CD4-positive, alpha-beta T cell (primary cell): ENCODE results near the gene STIM2. TPM values are rescaled to one million over a fixed set of nuclear protein-coding genes. Genes with fewer than 3 reads are reported as not detected.
"Not testable (repeated sequence)": the region's sequence is repeated elsewhere in the genome, so short reads cannot be mapped to it uniquely, and the experiment has no call there.

ENCODE experiments used
- ATAC-seq: fragments of 200-7000 bp; cut with Tn5 transposase; one replicate; pipeline ENCODE4 v1.10.0; 2022; ENCODE audit warnings: mild to moderate bottlenecking; ENCODE audit not compliant: poor library complexity
- CTCF ChIA-PET: fragments of 350-600 bp; sonication (Branson Sonifier 250); formaldehyde crosslinking; loops from one replicate; lab custom pipeline; 2021; ENCODE audit warnings: antibody characterized with exemption, inconsistent platforms; lab: Charles Lee
- POLR2A ChIA-PET: fragments of 350-600 bp; sonication (Branson Sonifier 250); formaldehyde crosslinking; loops from one replicate; lab custom pipeline; 2021; ENCODE audit warnings: antibody characterized with exemption, inconsistent platforms; lab: Charles Lee
- DNase-seq, 14 experiments: peaks; one replicate each; pipeline ENCODE4 v3.0.0-alpha.2; 2013 to 2020; ENCODE audit warnings: mixed read lengths in 2 of 14
- H3K27ac ChIP-seq, 2 donors: one replicate each; pipeline versions ENCODE4 v1.5.1 to v1.7.0; 2013; ENCODE audit warnings: low read length in 2 of 2, low read depth in 1 of 2, mild to moderate bottlenecking in 1 of 2
- H3K27me3 ChIP-seq, 2 experiments: 1 replicate in 1 of 2; 2 replicates in 1 of 2; pipeline versions ENCODE4 v1.6.1 to v1.7.0; 2013; ENCODE audit warnings: low read length in 2 of 2, control low read depth in 1 of 2, mild to moderate bottlenecking in 1 of 2, moderate library complexity in 1 of 2; ENCODE audit not compliant: insufficient read depth in 2 of 2, control insufficient read depth in 1 of 2
- H3K36me3 ChIP-seq: one replicate; pipeline ENCODE4 v1.6.1; 2013; ENCODE audit warnings: low read length, control low read depth; ENCODE audit not compliant: insufficient read depth
- H3K4me1 ChIP-seq: one replicate; pipeline ENCODE4 v1.6.1; 2013; ENCODE audit warnings: low read length, control low read depth; ENCODE audit not compliant: insufficient read depth
- H3K4me3 ChIP-seq: one replicate; pipeline ENCODE4 v1.5.1; 2013; ENCODE audit warnings: mild to moderate bottlenecking, low read length, moderate library complexity
- H3K9me3 ChIP-seq, 2 experiments: 1 replicate in 1 of 2; 2 replicates in 1 of 2; pipeline versions ENCODE4 v1.6.1 to v1.7.0; 2013; ENCODE audit warnings: low read length in 2 of 2, mild to moderate bottlenecking in 2 of 2, control low read depth in 1 of 2, moderate library complexity in 1 of 2; ENCODE audit not compliant: control insufficient read depth in 1 of 2, insufficient read depth in 1 of 2
- H3K27ac Mint-ChIP-seq: one replicate; pipeline ENCODE4 v1.8.0; 2020; ENCODE audit warnings: mixed read lengths
- H3K27me3 Mint-ChIP-seq: one replicate; pipeline ENCODE4 v1.8.0; 2021; ENCODE audit warnings: mixed read lengths
- H3K36me3 Mint-ChIP-seq: one replicate; pipeline ENCODE4 v1.8.0; 2021; ENCODE audit warnings: low read depth, mixed read lengths
- H3K4me1 Mint-ChIP-seq: one replicate; pipeline ENCODE4 v1.8.0; 2021; ENCODE audit warnings: low read depth, mixed read lengths
- H3K4me3 Mint-ChIP-seq: one replicate; pipeline ENCODE4 v1.8.0; 2020; ENCODE audit warnings: mild to moderate bottlenecking, mixed read lengths
- H3K9me3 Mint-ChIP-seq: one replicate; pipeline ENCODE4 v1.8.0; 2020; ENCODE audit warnings: mixed read lengths
- CTCF ChIP-seq: fragments of 200-600 bp; IDR thresholded peaks from one replicate; pipeline ENCODE4 v1.8.0; 2022; ENCODE audit warnings: antibody characterized with exemption, mild to moderate bottlenecking
- intact Hi-C, 2 experiments: fragments of 100-400 bp; cut with DNase I in 1 of 2; cut with micrococcal nuclease in 1 of 2; formaldehyde crosslinking; loops; one replicate each; pipeline versions ENCODE4 v1.15.1 to v1.9.0; 2023 to 2025; cut with DNase I, micrococcal nuclease
- total RNA-seq, 174 experiments: library from RNA in 2 of 174; stranded (reverse) in 2 of 174; gene quantifications; one replicate each; pipeline ENCODE4 v1.2.3 and lab custom pipeline; 2021 to 2026

STIM2 gene
- total RNA-seq, 2 experiments from 2014 or later = 53.7 to 54.9 TPM

- POLR2A ChIA-PET = no interaction called here
Observed at GRCh38 chr4:26962720-26963119, 102.1 kb downstream of the STIM2 start.

GRCh38 chr4:26964512-26964911, 103.9 kb downstream of the STIM2 start:
- peaks cover 67% of the 10 kb centered on the region for H3K4me1 Mint-ChIP-seq
- no peaks in the 10 kb centered on the region for H3K27me3 ChIP-seq
- no peak overlapping the region for H3K4me3 Mint-ChIP-seq
- no peak overlapping the region for H3K27ac ChIP-seq
- no peaks in the 10 kb centered on the region for H3K27me3 Mint-ChIP-seq
- POLR2A ChIA-PET = no interaction called here
- H3K36me3 ChIP-seq = peaks cover 5% of the 10 kb centered on the region
- H3K36me3 Mint-ChIP-seq = peaks cover 40% of the 10 kb centered on the region
- H3K9me3 ChIP-seq = no peaks in the 10 kb centered on the region
- intact Hi-C loops = no loop called here
- no peak for DNase-seq
- CTCF ChIA-PET = interaction anchor here (1.0 kb wide), 1 partner anchor 103 kb away, joined by 3 read pairs; no protein-coding TSS in a partner anchor
- no peak for ATAC-seq
- H3K4me3 ChIP-seq = no peak overlapping the region
- no peak overlapping the region for H3K27ac Mint-ChIP-seq
- no peaks in the 10 kb centered on the region for H3K9me3 Mint-ChIP-seq
- no peaks in the 10 kb centered on the region for H3K4me1 ChIP-seq
- no peak for TF ChIP-seq CTCF

More at GRCh38 chr4:26962720-26963119, 102.1 kb downstream of the STIM2 start:
- intact Hi-C loops = no loop called here
- ATAC-seq (no peak), DNase-seq (no peak)
- no peaks in the 10 kb centered on the region for H3K9me3 Mint-ChIP-seq
- H3K27me3 Mint-ChIP-seq = no peaks in the 10 kb centered on the region
- H3K27ac Mint-ChIP-seq = no peak overlapping the region
- peaks cover 70% of the 10 kb centered on the region for H3K4me1 Mint-ChIP-seq
- no peak for TF ChIP-seq CTCF
- peaks cover 48% of the 10 kb centered on the region for H3K36me3 Mint-ChIP-seq
- Histone ChIP-seq H3K4me1 (peaks cover 3% of the 10 kb centered on the region), H3K27ac (no peak overlapping the region), H3K4me3 (no peak overlapping the region), H3K27me3 (no peaks in the 10 kb centered on the region), H3K9me3 (no peaks in the 10 kb centered on the region), H3K36me3 (peaks cover 10% of the 10 kb centered on the region)
- no peak overlapping the region for H3K4me3 Mint-ChIP-seq
- CTCF ChIA-PET = no interaction called here

GRCh38 chr4:26964994-26965393, 104.4 kb downstream of the STIM2 start:
- H3K9me3 ChIP-seq = no peaks in the 10 kb centered on the region
- H3K27ac ChIP-seq = no peak overlapping the region
- TF ChIP-seq CTCF = no peak
- peaks cover 35% of the 10 kb centered on the region for H3K36me3 Mint-ChIP-seq
- no peaks in the 10 kb centered on the region for H3K27me3 Mint-ChIP-seq
- H3K27ac Mint-ChIP-seq = peak overlapping the region; percentile 1
- H3K4me1 ChIP-seq = no peaks in the 10 kb centered on the region
- H3K36me3 ChIP-seq = peaks cover 5% of the 10 kb centered on the region
- intact Hi-C loops = no loop called here
- H3K9me3 Mint-ChIP-seq = no peaks in the 10 kb centered on the region
- H3K4me1 Mint-ChIP-seq = peaks cover 64% of the 10 kb centered on the region
- H3K4me3 Mint-ChIP-seq = no peak overlapping the region
- DNase-seq (no peak), ATAC-seq (no peak)
- POLR2A ChIA-PET = no interaction called here
- CTCF ChIA-PET = interaction anchor here (1.0 kb wide), 1 partner anchor 104 kb away, joined by 3 read pairs; no protein-coding TSS in a partner anchor
- no peak overlapping the region for H3K4me3 ChIP-seq
- no peaks in the 10 kb centered on the region for H3K27me3 ChIP-seq

- H3K36me3 Mint-ChIP-seq = peaks cover 14% of the 10 kb centered on the region
- CTCF ChIA-PET = not testable (repeated sequence)
Observed at GRCh38 chr4:26975464-26976181, 115.0 kb downstream of the STIM2 start.

More at GRCh38 chr4:26975464-26976181, 115.0 kb downstream of the STIM2 start:
- DNase-seq (peak in 5 of 14 experiments; percentile 2 to 22 (median 12)), ATAC-seq (peak; percentile 43)
- intact Hi-C loops, H3K4me3 ChIP-seq, H3K27ac Mint-ChIP-seq, H3K4me1 ChIP-seq, POLR2A ChIA-PET, H3K9me3 Mint-ChIP-seq, H3K27me3 Mint-ChIP-seq, H3K27me3 ChIP-seq, H3K4me3 Mint-ChIP-seq, H3K36me3 ChIP-seq, H3K9me3 ChIP-seq, H3K27ac ChIP-seq: not testable (repeated sequence)
- H3K4me1 Mint-ChIP-seq = peaks cover 76% of the 10 kb centered on the region
